Mesenchymal stem cell (in vitro differentiated cells and primary cell): ENCODE measurements around the gene RIMBP3C.
A peak's percentile ranks its signal among the peaks of the same experiment; 100 is the strongest.

Source experiments
- DNase-seq: peaks from one replicate; pipeline ENCODE4 v3.0.0-alpha.2; 2013
- H2AFZ ChIP-seq: one replicate; pipeline ENCODE4 v1.6.1; 2013; ENCODE audit warnings: low read depth, mild to moderate bottlenecking, control low read depth, inconsistent platforms, low read length, moderate library complexity
- H2AK5ac ChIP-seq: 2 replicates; pipeline ENCODE4 v1.6.1; 2013; ENCODE audit warnings: low read length, moderate library complexity, mild to moderate bottlenecking, inconsistent platforms; ENCODE audit not compliant: severe bottlenecking
- H2BK120ac ChIP-seq: one replicate; pipeline ENCODE4 v1.6.1; 2013; ENCODE audit warnings: low read depth, mild to moderate bottlenecking, inconsistent platforms, low read length, moderate library complexity
- H2BK12ac ChIP-seq, 2 experiments: one replicate each; pipeline ENCODE4 v1.6.1; 2013; ENCODE audit warnings: inconsistent platforms in 2 of 2, low read length in 2 of 2, mild to moderate bottlenecking in 2 of 2, moderate library complexity in 2 of 2, control low read depth in 1 of 2
- H2BK15ac ChIP-seq: one replicate; pipeline ENCODE4 v1.6.1; 2013; ENCODE audit warnings: mild to moderate bottlenecking, low read depth, inconsistent platforms; ENCODE audit not compliant: poor library complexity, severe bottlenecking
- H2BK5ac ChIP-seq: 2 replicates; pipeline ENCODE4 v1.6.1; 2013; ENCODE audit warnings: low read depth, mild to moderate bottlenecking, low read length, control low read depth, inconsistent platforms; ENCODE audit not compliant: poor library complexity, severe bottlenecking
- H3K14ac ChIP-seq, 2 experiments: one replicate each; pipeline ENCODE4 v1.6.1; 2013; ENCODE audit warnings: inconsistent platforms in 2 of 2, low read length in 2 of 2, control low read depth in 1 of 2, mild to moderate bottlenecking in 1 of 2, moderate library complexity in 1 of 2
- H3K18ac ChIP-seq, 2 experiments: one replicate each; pipeline ENCODE4 v1.6.1; 2013; ENCODE audit warnings: inconsistent platforms in 2 of 2, low read length in 2 of 2, control low read depth in 1 of 2, low read depth in 1 of 2, mild to moderate bottlenecking in 1 of 2
- H3K23ac ChIP-seq, 2 experiments: one replicate each; pipeline ENCODE4 v1.6.1; 2013; ENCODE audit warnings: inconsistent platforms in 2 of 2, low read length in 2 of 2, mild to moderate bottlenecking in 2 of 2, moderate library complexity in 2 of 2, control low read depth in 1 of 2
- H3K27ac ChIP-seq: 2 replicates; pipeline ENCODE4 v1.5.1; 2013; ENCODE audit warnings: mild to moderate bottlenecking, moderate library complexity, low read length, control low read depth, inconsistent platforms; ENCODE audit not compliant: poor library complexity, severe bottlenecking
- H3K27me3 ChIP-seq, 2 experiments: 2 replicates each; pipeline versions ENCODE4 v1.6.1 to v1.7.0; 2013; ENCODE audit warnings: low read length in 2 of 2, mild to moderate bottlenecking in 2 of 2, moderate library complexity in 2 of 2, control low read depth in 1 of 2, inconsistent platforms in 1 of 2; ENCODE audit not compliant: control insufficient read depth in 1 of 2, insufficient read depth in 1 of 2
- H3K36me3 ChIP-seq, 2 experiments: 2 replicates each; pipeline versions ENCODE4 v1.6.1 to v1.7.0; 2013; ENCODE audit warnings: low read length in 2 of 2, control low read depth in 1 of 2, inconsistent platforms in 1 of 2, low read depth in 1 of 2, mild to moderate bottlenecking in 1 of 2; ENCODE audit not compliant: insufficient read depth in 2 of 2, control insufficient read depth in 1 of 2
- H3K4ac ChIP-seq, 2 experiments: one replicate each; pipeline ENCODE4 v1.6.1; 2013; ENCODE audit warnings: inconsistent platforms in 2 of 2, low read length in 2 of 2, mild to moderate bottlenecking in 2 of 2, moderate library complexity in 2 of 2, control low read depth in 1 of 2, low read depth in 1 of 2
- H3K4me1 ChIP-seq: 2 replicates; pipeline ENCODE4 v1.6.1; 2013; ENCODE audit warnings: low read depth, low read length, control low read depth; ENCODE audit not compliant: control insufficient read depth, insufficient read depth
- H3K4me2 ChIP-seq: 2 replicates; pipeline ENCODE4 v1.6.1; 2013; ENCODE audit warnings: low read length, mild to moderate bottlenecking, inconsistent platforms; ENCODE audit not compliant: poor library complexity, severe bottlenecking
- H3K4me3 ChIP-seq, 2 experiments: 2 replicates each; pipeline versions ENCODE4 v1.5.1 to v1.7.0; 2013; ENCODE audit warnings: low read length in 2 of 2, mild to moderate bottlenecking in 2 of 2, control low read depth in 1 of 2, low read depth in 1 of 2; ENCODE audit not compliant: insufficient read depth in 1 of 2
- H3K79me1 ChIP-seq: replicated peaks from 2 replicates; pipeline ENCODE4 v1.6.1; 2013; ENCODE audit warnings: mild to moderate bottlenecking, control low read depth, low read length, inconsistent platforms; ENCODE audit not compliant: poor library complexity, severe bottlenecking
- H3K9ac ChIP-seq: 2 replicates; pipeline ENCODE4 v1.7.0; 2013; ENCODE audit warnings: mild to moderate bottlenecking, low read length, moderate library complexity
- H3K9me3 ChIP-seq: 2 replicates; pipeline ENCODE4 v1.7.0; 2013; ENCODE audit warnings: mild to moderate bottlenecking, low read length; ENCODE audit not compliant: control insufficient read depth
- H4K8ac ChIP-seq: one replicate; pipeline ENCODE4 v1.6.1; 2013; ENCODE audit warnings: inconsistent platforms, mild to moderate bottlenecking, low read length, moderate library complexity
- H4K91ac ChIP-seq: one replicate; pipeline ENCODE4 v1.6.1; 2013; ENCODE audit warnings: mild to moderate bottlenecking, low read length, inconsistent platforms
- WGBS: methylation state at CpG from one replicate; pipeline ENCODE4 v1.1.7; 2013; ENCODE audit warnings: mixed read lengths; 5-methylcytosine and 5-hydroxymethylcytosine counted together

RIMBP3C gene

DNA sequence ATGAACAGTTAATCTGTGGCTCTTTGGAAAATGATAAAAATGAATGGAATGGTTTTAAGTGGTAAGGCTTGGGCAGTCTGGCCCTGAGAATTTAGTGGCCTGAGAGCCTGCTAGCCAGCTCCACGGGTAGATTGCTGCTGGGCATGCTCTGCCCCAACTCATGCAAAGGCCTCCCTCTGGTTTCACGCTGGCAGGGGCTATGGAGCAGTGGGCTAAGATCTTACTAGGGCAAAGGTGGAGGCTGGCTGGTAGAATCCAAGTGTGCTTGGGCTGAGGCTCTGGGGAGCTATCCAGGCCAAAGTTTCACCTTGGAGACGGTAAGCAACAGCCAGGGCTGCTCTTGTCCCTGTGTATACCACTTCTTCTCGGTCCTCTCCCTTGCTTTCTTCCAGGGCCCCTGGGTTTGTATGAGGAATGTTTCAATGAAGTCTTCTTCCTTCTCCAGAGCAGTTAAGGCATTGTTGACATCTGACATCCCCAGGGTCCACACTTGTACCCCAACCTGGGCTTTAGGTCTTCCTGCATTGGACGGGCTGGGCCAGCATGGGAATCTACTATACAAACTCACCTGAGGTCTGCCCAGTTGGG, 43.7 kb upstream of the RIMBP3C start:
- H3K18ac ChIP-seq: no peak overlapping the region
- no peaks in the 10 kb centered on the region for H3K27me3 ChIP-seq
- H3K79me1 ChIP-seq: no peaks in the 10 kb centered on the region
- peaks cover 48 to 54% of the 10 kb centered on the region in 2 experiments for H3K36me3 ChIP-seq
- H3K4me3 ChIP-seq: no peak overlapping the region
- no peak overlapping the region for H2BK5ac ChIP-seq
- no peak overlapping the region for H2BK120ac ChIP-seq
- no peak overlapping the region for H2AFZ ChIP-seq
- no peak overlapping the region for H4K91ac ChIP-seq
- no peak overlapping the region for H4K8ac ChIP-seq
- no peak overlapping the region for H3K9ac ChIP-seq
- H3K4ac ChIP-seq: no peak overlapping the region
- no peak overlapping the region for H3K23ac ChIP-seq
- no peak overlapping the region for H3K4me2 ChIP-seq
- no peak overlapping the region for H2BK15ac ChIP-seq
- no peak overlapping the region for H3K14ac ChIP-seq
- no peaks in the 10 kb centered on the region for H3K9me3 ChIP-seq
- peaks cover 18% of the 10 kb centered on the region for H3K4me1 ChIP-seq
- DNase-seq: no peak
- H2BK12ac ChIP-seq: no peak overlapping the region
- H3K27ac ChIP-seq: no peak overlapping the region
- over 99% methylated on average over 5 of the region's 5 CpGs for WGBS
- no peak overlapping the region for H2AK5ac ChIP-seq

DNA sequence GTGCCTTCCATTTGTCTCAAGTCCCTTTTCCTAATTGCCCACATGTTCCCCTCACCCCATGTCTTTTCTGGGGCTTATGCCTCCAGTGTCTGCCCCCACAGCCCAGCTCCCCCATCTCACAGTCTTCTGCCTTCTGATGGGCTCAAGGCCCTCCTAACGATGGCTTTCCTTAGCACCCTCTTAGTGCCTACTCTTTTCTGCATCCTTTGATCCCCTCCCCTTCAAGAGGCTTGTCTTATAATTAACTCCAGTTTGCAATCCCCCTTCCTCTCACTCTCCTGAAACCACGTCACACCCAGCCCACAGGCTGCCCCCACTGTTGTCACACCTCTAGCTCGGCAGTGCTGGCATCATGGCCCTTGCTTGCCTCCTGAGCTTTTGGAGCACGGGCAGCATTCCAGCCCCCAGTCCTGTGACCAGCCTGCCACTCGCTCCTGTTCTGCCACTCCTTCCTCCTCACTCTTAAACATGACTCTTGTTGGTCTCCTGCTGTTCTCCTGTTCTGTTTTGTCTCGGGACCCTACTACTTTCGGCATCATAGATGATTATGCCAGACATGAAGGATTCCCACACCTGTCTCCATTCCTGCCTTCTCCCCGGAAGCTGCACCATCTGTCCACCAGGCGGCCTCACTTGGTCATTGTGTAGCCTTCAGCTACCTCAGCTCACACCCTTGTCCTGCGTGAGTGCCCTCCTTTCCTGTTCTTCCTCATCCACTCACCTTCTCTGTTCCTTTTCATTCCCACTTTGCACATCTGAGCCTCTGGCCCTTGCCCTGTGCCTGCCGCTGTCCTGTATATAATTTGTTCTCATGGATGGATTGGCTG, 42.4 kb upstream of the RIMBP3C start:
- peak overlapping the region; percentile 24 for H2AFZ ChIP-seq
- no peak overlapping the region for H2BK5ac ChIP-seq
- H3K9me3 ChIP-seq: no peaks in the 10 kb centered on the region
- H3K23ac ChIP-seq: no peak overlapping the region
- no peak overlapping the region for H2BK120ac ChIP-seq
- H3K79me1 ChIP-seq: no peaks in the 10 kb centered on the region
- H2BK15ac ChIP-seq: no peak overlapping the region
- peaks cover 46 to 54% of the 10 kb centered on the region in 2 experiments for H3K36me3 ChIP-seq
- H3K4me2 ChIP-seq: no peak overlapping the region
- no peak overlapping the region for H3K4ac ChIP-seq
- H3K18ac ChIP-seq: no peak overlapping the region
- no peaks in the 10 kb centered on the region for H3K27me3 ChIP-seq
- no peak overlapping the region for H3K27ac ChIP-seq
- H4K91ac ChIP-seq: no peak overlapping the region
- H2BK12ac ChIP-seq: no peak overlapping the region
- H3K14ac ChIP-seq: no peak overlapping the region
- peaks cover 21% of the 10 kb centered on the region for H3K4me1 ChIP-seq
- no peak overlapping the region for H2AK5ac ChIP-seq
- no peak overlapping the region for H3K4me3 ChIP-seq
- no peak overlapping the region for H3K9ac ChIP-seq
- DNase-seq: no peak
- H4K8ac ChIP-seq: no peak overlapping the region
- 88% methylated on average over 11 of the region's 11 CpGs for WGBS

DNA sequence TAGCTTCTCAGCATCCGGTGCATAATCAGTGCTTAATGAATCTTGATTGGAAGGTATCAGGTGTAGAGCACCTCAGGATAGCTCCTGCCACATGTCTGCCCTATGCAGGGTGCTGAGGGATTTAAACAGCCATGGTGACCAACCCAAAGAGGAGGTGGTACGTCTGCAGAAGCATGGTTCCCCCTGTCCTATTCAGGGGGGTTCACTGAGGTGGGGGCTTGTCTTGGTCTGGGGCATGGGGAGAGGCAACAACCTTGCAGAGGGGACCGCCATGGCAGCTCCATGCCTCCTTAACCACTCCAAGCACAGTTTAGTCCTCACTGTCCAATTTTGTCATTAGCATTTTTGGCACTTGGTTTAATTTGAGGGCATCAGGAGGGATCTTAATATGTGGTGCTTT, 41.2 kb upstream of the RIMBP3C start:
- Histone ChIP-seq H3K27me3 (no peaks in the 10 kb centered on the region), H2BK5ac (no peak overlapping the region), H3K4me2 (no peak overlapping the region), H3K4me3 (no peak overlapping the region), H3K79me1 (no peaks in the 10 kb centered on the region), H3K14ac (no peak overlapping the region), H2BK120ac (no peak overlapping the region), H4K91ac (no peak overlapping the region), H3K9ac (no peak overlapping the region), H2AFZ (no peak overlapping the region), H3K18ac (no peak overlapping the region), H3K36me3 (peaks cover 46 to 57% of the 10 kb centered on the region in 2 experiments), H3K4me1 (peaks cover 23% of the 10 kb centered on the region), H2AK5ac (no peak overlapping the region), H2BK12ac (no peak overlapping the region), H3K23ac (no peak overlapping the region), H3K4ac (no peak overlapping the region), H2BK15ac (no peak overlapping the region), H3K9me3 (no peaks in the 10 kb centered on the region), H4K8ac (no peak overlapping the region), H3K27ac (no peak overlapping the region)
- WGBS: 85% methylated on average over 2 of the region's 3 CpGs
- no peak for DNase-seq

DNA sequence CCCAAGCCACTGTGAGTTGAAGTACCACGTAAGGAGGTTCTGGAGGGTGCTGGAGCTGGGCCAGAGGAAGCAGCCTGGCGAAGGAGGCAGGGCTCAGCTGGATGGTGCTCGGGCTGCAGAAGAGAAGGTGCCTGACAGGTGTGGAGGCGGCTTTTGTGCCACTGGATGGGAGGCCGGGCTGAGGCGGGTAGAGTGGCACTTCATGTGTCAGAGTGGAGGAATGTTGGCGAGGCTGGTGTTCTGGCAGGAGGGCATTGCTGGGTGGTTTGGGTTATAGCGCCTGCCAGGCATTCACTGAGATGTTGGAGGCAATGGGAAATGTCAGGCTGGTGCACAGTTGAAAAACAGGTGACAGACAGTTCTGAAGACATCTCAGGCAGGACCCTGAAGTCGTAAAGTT, 40.4 kb upstream of the RIMBP3C start:
- no peak overlapping the region for H2BK12ac ChIP-seq
- no peak overlapping the region for H4K8ac ChIP-seq
- no peak overlapping the region for H3K4me3 ChIP-seq
- H2BK120ac ChIP-seq: no peak overlapping the region
- no peak overlapping the region for H3K9ac ChIP-seq
- H3K27me3 ChIP-seq: no peaks in the 10 kb centered on the region
- peaks cover 44 to 54% of the 10 kb centered on the region in 2 experiments for H3K36me3 ChIP-seq
- H2AFZ ChIP-seq: no peak overlapping the region
- 95% methylated on average over 9 of the region's 9 CpGs for WGBS
- no peak overlapping the region for H3K14ac ChIP-seq
- no peak overlapping the region for H4K91ac ChIP-seq
- H3K9me3 ChIP-seq: no peaks in the 10 kb centered on the region
- H2BK15ac ChIP-seq: no peak overlapping the region
- no peak overlapping the region for H3K4me2 ChIP-seq
- H3K4ac ChIP-seq: no peak overlapping the region
- no peak overlapping the region for H2AK5ac ChIP-seq
- peaks cover 23% of the 10 kb centered on the region for H3K4me1 ChIP-seq
- H2BK5ac ChIP-seq: no peak overlapping the region
- DNase-seq: no peak
- H3K79me1 ChIP-seq: no peaks in the 10 kb centered on the region
- no peak overlapping the region for H3K23ac ChIP-seq
- H3K18ac ChIP-seq: no peak overlapping the region
- H3K27ac ChIP-seq: no peak overlapping the region
